WERI-Rb-1 (cell line): ENCODE measurements around the gene GXYLT2.
A peak's percentile ranks its signal among the peaks of the same experiment; 100 is the strongest.

Experiments used
- DNase-seq: peaks from one replicate; pipeline ENCODE4 v3.0.0-alpha.2; 2020
- H3K27ac ChIP-seq: fragments of 250-450 bp; sonication (Bioruptor Pico); 2 replicates; pipeline ENCODE4 v1.5.1; 2020; ENCODE audit warnings: mild to moderate bottlenecking, moderate library complexity
- H3K27me3 ChIP-seq: fragments of 250-450 bp; sonication (Bioruptor Pico); 2 replicates; pipeline ENCODE4 v1.5.1; 2021; ENCODE audit warnings: mild to moderate bottlenecking, low read depth, moderate library complexity; ENCODE audit not compliant: insufficient read depth, severe bottlenecking
- H3K36me3 ChIP-seq: fragments of 250-450 bp; sonication (Bioruptor Pico); 2 replicates; pipeline ENCODE4 v1.5.1; 2020; ENCODE audit warnings: mild to moderate bottlenecking, moderate library complexity
- H3K4me3 ChIP-seq: 2 replicates; pipeline ENCODE4 v1.5.1; 2011; ENCODE audit warnings: low read depth, mild to moderate bottlenecking, control low read depth, low read length
- H3K9me3 ChIP-seq: fragments of 250-450 bp; sonication (Bioruptor Pico); 2 replicates; pipeline ENCODE4 v1.5.1; 2021; ENCODE audit warnings: mild to moderate bottlenecking, moderate library complexity; ENCODE audit not compliant: severe bottlenecking
- CTCF ChIP-seq: IDR thresholded peaks from 2 replicates; pipeline ENCODE4 v1.5.1; 2011; ENCODE audit warnings: low read depth, mild to moderate bottlenecking, control low read depth, inconsistent platforms, low read length

The GXYLT2 gene

GRCh38 chr3:72985576-72985975 lies 97.7 kb downstream of the GXYLT2 start:
- H3K27ac ChIP-seq = no peak overlapping the region
- no peaks in the 10 kb centered on the region for H3K9me3 ChIP-seq
- DNase-seq = no peak
- H3K4me3 ChIP-seq = no peak overlapping the region
- no peak for TF ChIP-seq CTCF
- no peaks in the 10 kb centered on the region for H3K36me3 ChIP-seq
- no peaks in the 10 kb centered on the region for H3K27me3 ChIP-seq

- no peak for DNase-seq
- Histone ChIP-seq H3K27me3 (no peaks in the 10 kb centered on the region), H3K36me3 (no peaks in the 10 kb centered on the region), H3K9me3 (no peaks in the 10 kb centered on the region), H3K4me3 (no peak overlapping the region), H3K27ac (no peak overlapping the region)
- TF ChIP-seq CTCF = no peak
Observed at GRCh38 chr3:72990701-72991395, 103.0 kb downstream of the GXYLT2 start.

- no peak overlapping the region for H3K4me3 ChIP-seq
- no peak for TF ChIP-seq CTCF
- H3K9me3 ChIP-seq = no peaks in the 10 kb centered on the region
- H3K27me3 ChIP-seq = no peaks in the 10 kb centered on the region
- no peak overlapping the region for H3K27ac ChIP-seq
- DNase-seq = no peak
- H3K36me3 ChIP-seq = no peaks in the 10 kb centered on the region
Observed at GRCh38 chr3:72991522-72991921, 103.7 kb downstream of the GXYLT2 start.

- no peak for DNase-seq
- H3K4me3 ChIP-seq = no peak overlapping the region
- H3K27me3 ChIP-seq = no peaks in the 10 kb centered on the region
- no peaks in the 10 kb centered on the region for H3K9me3 ChIP-seq
- no peak for TF ChIP-seq CTCF
- H3K27ac ChIP-seq = no peak overlapping the region
- H3K36me3 ChIP-seq = peaks cover 5% of the 10 kb centered on the region
Observed at GRCh38 chr3:72993391-72993790, 105.5 kb downstream of the GXYLT2 start.

- no peak for TF ChIP-seq CTCF
- no peak overlapping the region for H3K27ac ChIP-seq
- peaks cover 25% of the 10 kb centered on the region for H3K36me3 ChIP-seq
- no peak overlapping the region for H3K4me3 ChIP-seq
- H3K9me3 ChIP-seq = no peaks in the 10 kb centered on the region
- no peaks in the 10 kb centered on the region for H3K27me3 ChIP-seq
- DNase-seq = no peak
Observed at GRCh38 chr3:72995337-72995736, 107.5 kb downstream of the GXYLT2 start.

- Histone ChIP-seq H3K4me3 (peak overlapping the region; percentile 97), H3K27ac (peak overlapping the region; percentile 96), H3K9me3 (no peaks in the 10 kb centered on the region), H3K27me3 (no peaks in the 10 kb centered on the region), H3K36me3 (peaks cover 32% of the 10 kb centered on the region)
- TF ChIP-seq CTCF = no peak
- no peak for DNase-seq
Observed at GRCh38 chr3:72996121-72996472, 108.3 kb downstream of the GXYLT2 start.
